ENCODE data around the gene FLAD1. TPM values are rescaled to one million over a fixed set of nuclear protein-coding genes. Genes with fewer than 3 reads are reported as not detected.

FLAD1 gene
- total and polyA plus RNA-seq, 2 of the 8 experiments (the other 6 are each of a cell fraction or from before 2014, with no cell fraction given): 104 to 143 TPM

DNA sequence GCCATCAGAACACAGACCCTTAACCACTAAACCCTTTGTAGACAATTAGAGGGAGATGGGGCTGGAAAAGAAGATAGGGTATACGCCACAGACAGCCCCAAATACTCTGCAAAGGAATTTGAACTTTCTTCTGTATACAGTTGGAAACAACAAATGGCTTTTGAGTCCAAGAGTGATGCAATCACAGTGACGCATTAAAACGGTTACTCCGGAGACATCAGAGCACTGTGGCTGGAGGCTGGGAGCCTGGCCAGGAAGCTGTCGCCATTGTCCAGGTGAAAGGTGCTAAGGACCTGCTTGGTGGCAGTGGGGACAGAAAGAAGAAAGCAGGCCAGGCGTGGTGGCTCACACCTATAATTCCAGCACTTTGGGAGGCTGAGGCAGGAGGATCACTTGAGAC, 4.2 kb downstream of the FLAD1 start:
- CTCF ChIA-PET (ENCODE audit: partially characterized antibody): interaction anchor here (1.5 to 20.6 kb wide), 7 partner anchors 9 to 151 kb away, joined by 3 to 334 read pairs (median 5); partner anchors contain the start of genes LENEP and PYGO2
- H2BK5ac ChIP-seq (ENCODE audit: low read depth, low read length): no peak overlapping the region
- H3K27ac ChIP-seq (ENCODE audit: low read depth, low read length): no peak overlapping the region
- DNase-seq (ENCODE audit: low read depth in 1 of 2, low spot score in 2 of 2) (no peak), FAIRE-seq (no peak)
- no peak overlapping the region for H4K5ac ChIP-seq (ENCODE audit: insufficient read length, low read depth, low read length)
- peaks cover 15 to 22% of the 10 kb centered on the region in 2 experiments for H4K20me1 ChIP-seq (replicated peaks in 1 of 2; ENCODE audit: control insufficient read depth in 1 of 2, insufficient read depth in 2 of 2, low read length in 2 of 2)
- no peak overlapping the region for H3K4me3 ChIP-seq (ENCODE audit: extremely low read depth in 1 of 4, insufficient read depth in 2 of 4, low read depth in 3 of 4, low read length in 4 of 4)
- no peak overlapping the region for H3K4ac ChIP-seq (replicated peaks; ENCODE audit: insufficient read length, low read depth, low read length)
- H3K4me2 ChIP-seq (ENCODE audit: insufficient read depth in 1 of 2, low read depth in 2 of 2, low read length in 2 of 2): no peak overlapping the region
- H2BK20ac ChIP-seq (ENCODE audit: low read length): no peak overlapping the region
- POLR2A ChIA-PET (ENCODE audit: partially characterized antibody): interaction anchor here (0.6 to 42.8 kb wide), 8 partner anchors 8 to 82 kb away, joined by 3 to 702 read pairs (median 4); partner anchors contain the start of genes CKS1B, FLAD1, LENEP and PBXIP1
- no peak overlapping the region for H2BK120ac ChIP-seq (replicated peaks; ENCODE audit: low read depth, low read length)
- no peak overlapping the region for H3K23ac ChIP-seq (ENCODE audit: insufficient read length)
- H3K14ac ChIP-seq (ENCODE audit: insufficient read length): no peak overlapping the region
- WGBS, 2 experiments (ENCODE audit: extremely low coverage in 1 of 2, insufficient coverage in 1 of 2, insufficient read length in 1 of 2, insufficient replicate concordance in 2 of 2, low coverage in 1 of 2, low lambda C conversion rate in 2 of 2, missing lambda C conversion rate in 1 of 2): 96% methylated on average over 6 of the region's 6 CpGs; no CpG with 5 or more reads in 1 of the 2 experiments
- H4K8ac ChIP-seq (ENCODE audit: extremely low read depth, insufficient read depth, low read length): no peak overlapping the region
- H3K56ac ChIP-seq (replicated peaks; ENCODE audit: insufficient read length, low read depth, low read length): no peak overlapping the region
- H3K18ac ChIP-seq (ENCODE audit: extremely low read depth, low read length): no peak overlapping the region
- peaks cover 11 to 47% (median 33%) of the 10 kb centered on the region in 4 experiments for H3K36me3 ChIP-seq (ENCODE audit: control insufficient read depth in 2 of 4, insufficient read depth in 4 of 4, low read length in 3 of 4)
- H2AFZ ChIP-seq (ENCODE audit: low read length): no peak overlapping the region
- H3K4me1 ChIP-seq (replicated peaks in 1 of 4; ENCODE audit: control insufficient read depth in 3 of 4, insufficient read depth in 4 of 4, low read length in 3 of 4): peaks cover 0 to 4% (median 1%) of the 10 kb centered on the region in 4 experiments; a peak in 3 of 7 replicates
- H3K79me1 ChIP-seq (ENCODE audit: low read depth, low read length): peaks cover 6% of the 10 kb centered on the region; the same call in 1 of the 2 replicates
- H3K9me3 ChIP-seq (ENCODE audit: insufficient read depth in 2 of 2, low read depth in 1 of 2, low read length in 1 of 2): no peaks in the 10 kb centered on the region
- no peak overlapping the region for H2BK12ac ChIP-seq (ENCODE audit: low read depth, low read length)
- no peak overlapping the region for H2AK5ac ChIP-seq (ENCODE audit: low read depth, low read length)
- H4K91ac ChIP-seq (replicated peaks; ENCODE audit: insufficient read length, low read length): no peak overlapping the region
- H3K23me2 ChIP-seq (ENCODE audit: low read depth, low read length): peaks cover 5% of the 10 kb centered on the region
- H3K79me2 ChIP-seq (ENCODE audit: control insufficient read depth in 1 of 2, insufficient read depth in 2 of 2, low read length in 2 of 2): peaks cover 4 to 51% of the 10 kb centered on the region in 2 experiments
- H2BK15ac ChIP-seq (ENCODE audit: low read length): no peak overlapping the region
- H3K9ac ChIP-seq (replicated peaks in 1 of 4; ENCODE audit: extremely low read depth in 1 of 4, low read depth in 3 of 4, low read length in 3 of 4): no peak overlapping the region
- H3K27me3 ChIP-seq (replicated peaks in 1 of 4; ENCODE audit: control insufficient read depth in 3 of 4, extremely low read depth in 1 of 4, insufficient read depth in 3 of 4, low read length in 3 of 4): no peaks in the 10 kb centered on the region
- no peak for TF ChIP-seq SIRT6 (IDR thresholded peaks at IDR 0.05; ENCODE audit: low read length)

Data from H1 (cell line).